Fibroblast of pulmonary artery (primary cell): ENCODE data around the gene ZNF264.
"Not testable (repeated sequence)": the region's sequence is repeated elsewhere in the genome, so short reads cannot be mapped to it uniquely, and the experiment has no call there.

Experiments
- DNase-seq: peaks from one replicate; pipeline ENCODE4 v3.0.0-alpha.2; 2010; ENCODE audit warnings: low read depth
- H3K4me3 ChIP-seq: replicated peaks from 2 replicates; pipeline ENCODE4 v1.5.1; 2011; ENCODE audit warnings: low read depth, mild to moderate bottlenecking, control low read depth, low read length, moderate library complexity
- TF ChIP-seq, protein P1 (sequence below): IDR thresholded peaks from 2 replicates; pipeline ENCODE4 v1.5.1; 2011; ENCODE audit warnings: mild to moderate bottlenecking, control low read depth, low read length, inconsistent platforms; ENCODE audit errors: missing control alignments

The ZNF264 gene

DNA sequence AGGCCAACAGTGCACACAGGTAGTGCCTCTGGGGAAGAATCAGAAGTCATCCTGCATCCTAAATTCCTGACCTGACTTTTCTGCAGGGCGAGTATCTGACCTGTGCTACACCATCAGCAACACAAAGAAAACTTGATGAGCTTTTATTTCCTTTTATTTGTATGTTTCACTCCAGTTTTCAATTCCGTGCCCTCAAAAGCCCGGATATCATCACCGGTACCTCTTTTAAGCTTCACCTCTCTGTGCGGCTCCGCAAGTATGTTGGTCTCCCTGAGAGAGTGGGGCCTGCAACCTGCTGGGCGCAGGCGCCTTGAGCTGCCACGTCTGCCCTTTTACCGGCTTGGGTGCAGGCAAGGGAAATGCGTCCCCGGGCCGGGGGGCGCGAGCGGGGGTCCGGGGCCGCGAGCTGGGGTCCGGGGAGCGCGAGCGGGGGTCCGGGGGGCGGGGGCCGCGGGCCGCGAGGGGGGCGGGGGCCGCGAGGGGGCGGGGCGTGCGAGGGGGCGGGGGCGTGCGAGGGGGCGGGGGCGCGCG is 19.7 kb upstream of the ZNF264 start:
- H3K4me3 ChIP-seq, result peak overlapping the region; percentile 49
- TF ChIP-seq, protein P1, sequence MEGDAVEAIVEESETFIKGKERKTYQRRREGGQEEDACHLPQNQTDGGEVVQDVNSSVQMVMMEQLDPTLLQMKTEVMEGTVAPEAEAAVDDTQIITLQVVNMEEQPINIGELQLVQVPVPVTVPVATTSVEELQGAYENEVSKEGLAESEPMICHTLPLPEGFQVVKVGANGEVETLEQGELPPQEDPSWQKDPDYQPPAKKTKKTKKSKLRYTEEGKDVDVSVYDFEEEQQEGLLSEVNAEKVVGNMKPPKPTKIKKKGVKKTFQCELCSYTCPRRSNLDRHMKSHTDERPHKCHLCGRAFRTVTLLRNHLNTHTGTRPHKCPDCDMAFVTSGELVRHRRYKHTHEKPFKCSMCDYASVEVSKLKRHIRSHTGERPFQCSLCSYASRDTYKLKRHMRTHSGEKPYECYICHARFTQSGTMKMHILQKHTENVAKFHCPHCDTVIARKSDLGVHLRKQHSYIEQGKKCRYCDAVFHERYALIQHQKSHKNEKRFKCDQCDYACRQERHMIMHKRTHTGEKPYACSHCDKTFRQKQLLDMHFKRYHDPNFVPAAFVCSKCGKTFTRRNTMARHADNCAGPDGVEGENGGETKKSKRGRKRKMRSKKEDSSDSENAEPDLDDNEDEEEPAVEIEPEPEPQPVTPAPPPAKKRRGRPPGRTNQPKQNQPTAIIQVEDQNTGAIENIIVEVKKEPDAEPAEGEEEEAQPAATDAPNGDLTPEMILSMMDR, result no peak
- peak; percentile 35 for DNase-seq

DNA sequence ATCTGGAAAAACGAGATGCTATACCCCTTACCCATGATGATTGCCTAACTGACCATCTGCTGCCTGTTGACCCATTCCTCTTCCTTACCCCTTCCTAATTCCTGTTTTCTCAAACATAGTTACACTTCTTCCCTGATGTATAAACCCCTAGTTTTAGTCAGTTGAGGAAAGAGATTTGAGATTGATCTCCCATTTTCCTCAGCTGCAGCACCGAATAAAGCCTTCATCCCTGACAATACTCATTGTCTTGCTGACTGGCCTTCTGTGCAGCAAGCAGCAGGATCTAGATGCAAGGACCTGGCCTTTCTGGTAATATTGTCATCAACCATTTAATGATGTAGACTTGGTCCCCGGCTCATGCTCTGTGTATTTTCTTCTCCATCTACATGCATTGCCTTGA is 999 bp upstream of the ZNF264 start:
- no peak for DNase-seq
- TF ChIP-seq, protein P1, result no peak
- H3K4me3 ChIP-seq, result no peak overlapping the region

GRCh38 chr19:57192077-57192420 is 749 bp downstream of the ZNF264 start:
- TF ChIP-seq, protein P1, result no peak
- DNase-seq, result no peak
- H3K4me3 ChIP-seq, result peak overlapping the region; percentile 93

GRCh38 chr19:57192993-57193392 is 1.7 kb downstream of the ZNF264 start:
- H3K4me3 ChIP-seq, result peak overlapping the region; percentile 93
- TF ChIP-seq, protein P1, result no peak
- DNase-seq, result no peak

DNA sequence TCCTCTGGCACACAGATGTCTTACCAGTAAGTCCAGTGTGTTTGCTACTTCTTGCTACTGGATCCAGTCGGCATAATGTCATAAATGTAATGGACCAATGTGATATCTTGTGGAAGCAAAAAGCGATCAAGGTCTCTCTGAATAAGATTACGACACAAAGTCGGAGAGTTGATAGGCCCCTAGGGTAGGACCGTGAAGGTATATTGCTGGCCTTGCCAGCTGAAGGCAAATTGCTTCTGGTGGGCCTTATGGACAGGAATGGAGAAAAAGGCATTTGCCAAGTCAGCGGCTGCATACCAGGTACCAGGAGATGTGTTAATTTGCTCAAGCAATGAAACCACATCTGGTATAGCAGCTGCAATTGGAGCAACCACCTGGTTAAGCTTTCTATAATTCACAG is 6.6 kb downstream of the ZNF264 start:
- not testable (repeated sequence) for H3K4me3 ChIP-seq, DNase-seq

DNA sequence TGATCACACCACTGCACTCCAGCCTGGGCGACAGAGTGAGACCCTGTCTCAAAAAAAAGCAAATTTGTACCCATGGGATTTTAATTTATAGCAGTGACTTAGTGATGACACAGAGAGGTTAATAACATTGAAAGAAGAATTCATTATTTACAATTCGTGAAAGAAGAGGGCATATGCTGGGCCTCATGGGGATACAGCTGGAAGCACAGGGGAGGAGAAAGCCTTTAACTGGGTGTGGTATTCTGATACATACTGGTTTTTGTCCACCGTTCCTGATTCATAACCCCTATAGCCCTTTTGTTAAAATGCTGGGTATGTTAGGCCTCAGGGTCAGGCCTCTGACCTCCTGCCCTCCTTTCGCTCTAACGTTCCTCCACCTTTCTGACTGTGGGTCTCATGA is 10.9 kb downstream of the ZNF264 start:
- H3K4me3 ChIP-seq, result no peak overlapping the region
- no peak for DNase-seq
- TF ChIP-seq, protein P1, result no peak

DNA sequence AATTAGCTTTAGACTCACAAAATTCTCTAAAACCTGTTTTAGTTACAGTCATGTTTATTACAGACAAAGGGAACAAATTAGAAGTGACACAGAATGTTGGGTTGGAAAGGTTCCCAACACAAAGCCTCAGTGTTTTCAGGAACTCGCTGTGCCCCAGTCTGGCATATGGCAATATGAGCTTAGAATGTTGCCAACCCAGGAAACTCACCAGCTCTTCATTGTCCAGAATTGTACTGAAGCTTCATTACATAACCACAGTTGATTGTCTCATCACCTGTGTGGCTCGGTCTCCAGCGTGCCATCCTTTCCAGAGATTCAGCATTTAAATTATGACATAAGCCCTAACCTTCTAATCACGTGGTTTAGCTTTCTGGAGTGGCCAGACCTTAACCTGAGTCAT is 19.1 kb downstream of the ZNF264 start:
- TF ChIP-seq, protein P1, result no peak
- H3K4me3 ChIP-seq, result no peak overlapping the region
- DNase-seq, result no peak
